HG03442 (cell line): ENCODE measurements around the gene PRSS22.

ENCODE experiments used
- ATAC-seq: cut with Tn5 transposase; IDR thresholded peaks from one replicate; pipeline ENCODE4 v1.9.1; 2021; ENCODE audit warnings: mild to moderate bottlenecking, moderate library complexity; ENCODE audit not compliant: unreplicated experiment

PRSS22 gene

DNA sequence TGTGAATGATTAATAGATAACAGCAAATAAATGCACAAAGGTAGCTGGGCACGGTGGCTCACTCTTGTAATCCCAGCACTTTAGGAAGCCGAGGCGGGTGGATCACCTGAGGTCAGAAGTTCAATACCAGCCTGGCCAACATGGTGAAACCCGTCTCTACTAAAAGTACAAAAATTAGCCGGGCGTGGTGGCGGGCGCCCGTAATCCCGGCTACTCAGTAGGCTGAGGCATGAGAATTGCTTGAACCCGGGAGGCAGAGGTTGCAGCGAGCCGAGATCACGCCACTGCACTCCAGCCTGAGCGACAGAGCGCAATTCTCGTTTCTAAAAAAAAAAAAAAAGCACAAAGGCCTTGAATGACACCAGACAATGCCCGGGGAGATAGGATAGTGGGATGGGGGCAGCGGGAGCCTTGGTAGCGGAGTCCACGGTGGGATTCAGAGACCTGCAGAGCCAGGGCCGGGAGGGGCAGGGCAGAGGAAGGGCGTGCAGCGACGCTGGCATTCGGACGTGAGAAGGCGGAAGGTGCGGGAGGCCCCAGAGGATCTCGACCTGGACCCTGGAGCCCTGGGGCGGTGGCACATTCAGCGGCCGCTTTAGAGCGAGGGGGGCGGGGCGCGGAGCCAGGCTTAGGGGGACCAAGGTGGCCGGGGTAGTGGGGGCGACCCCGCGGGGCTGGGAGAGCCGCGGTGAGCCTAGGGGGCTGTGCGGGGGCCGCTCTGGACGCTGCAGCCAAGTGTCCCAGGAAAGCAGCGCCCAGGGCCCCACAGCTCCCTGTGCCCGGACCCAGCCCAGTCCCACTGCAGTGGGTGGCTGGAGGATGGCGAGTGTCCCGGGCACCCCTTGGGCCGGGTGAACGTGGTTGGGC, 24.0 kb upstream of the PRSS22 start:
- peak; percentile 11 for ATAC-seq

DNA sequence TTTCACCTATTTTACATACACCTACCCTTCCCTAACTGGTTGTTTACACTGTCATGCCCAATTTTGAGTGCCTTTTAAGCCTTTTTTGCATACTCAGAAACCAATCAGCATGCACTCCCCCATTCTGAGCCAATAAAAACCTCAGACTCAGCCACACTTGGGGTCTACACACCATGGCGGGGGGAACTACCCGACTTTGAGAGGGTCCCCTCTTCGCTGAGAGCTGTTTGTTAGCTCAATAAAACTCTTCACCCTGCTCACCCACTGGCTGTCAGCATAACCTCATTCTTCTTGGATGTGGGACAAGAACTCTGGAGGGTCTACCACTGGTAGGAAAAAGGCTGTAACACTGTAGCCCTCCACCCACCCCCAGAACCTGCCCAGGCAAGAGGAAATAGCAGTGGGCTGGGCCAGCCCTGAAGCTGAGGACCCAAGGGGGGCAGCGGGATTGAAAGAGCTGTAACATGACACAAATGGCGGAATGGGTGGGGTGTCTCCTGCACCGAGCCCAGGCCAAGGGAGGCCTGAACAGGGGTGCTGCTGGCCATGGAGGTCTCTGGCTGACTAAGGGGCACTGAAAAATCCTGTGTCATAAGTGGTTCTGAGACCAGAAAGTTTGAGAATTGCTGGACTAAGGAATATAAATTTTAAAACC, 22.0 kb upstream of the PRSS22 start:
- no peak for ATAC-seq

DNA sequence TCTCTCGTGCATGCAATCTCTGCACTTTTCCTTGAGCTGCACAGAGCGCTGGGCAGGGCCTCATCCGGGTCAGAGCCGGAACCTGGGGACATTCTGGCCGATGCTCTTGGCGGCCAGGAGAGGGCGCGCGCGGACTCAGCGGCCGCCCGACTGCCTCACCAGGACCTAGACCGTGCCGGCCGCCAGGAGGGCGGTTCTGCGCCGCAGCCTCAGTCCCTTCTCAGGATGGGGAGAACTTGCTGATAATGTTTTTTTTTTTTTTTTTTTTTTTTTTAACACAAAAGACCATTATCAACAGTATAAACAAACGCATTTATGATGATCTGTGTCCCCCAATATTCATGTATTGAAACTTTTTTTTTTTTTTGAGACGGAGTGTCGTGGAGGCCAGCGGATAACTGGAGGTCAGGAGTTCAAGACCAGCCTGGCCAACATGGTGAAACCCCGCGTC, 17.0 kb upstream of the PRSS22 start:
- no peak for ATAC-seq

DNA sequence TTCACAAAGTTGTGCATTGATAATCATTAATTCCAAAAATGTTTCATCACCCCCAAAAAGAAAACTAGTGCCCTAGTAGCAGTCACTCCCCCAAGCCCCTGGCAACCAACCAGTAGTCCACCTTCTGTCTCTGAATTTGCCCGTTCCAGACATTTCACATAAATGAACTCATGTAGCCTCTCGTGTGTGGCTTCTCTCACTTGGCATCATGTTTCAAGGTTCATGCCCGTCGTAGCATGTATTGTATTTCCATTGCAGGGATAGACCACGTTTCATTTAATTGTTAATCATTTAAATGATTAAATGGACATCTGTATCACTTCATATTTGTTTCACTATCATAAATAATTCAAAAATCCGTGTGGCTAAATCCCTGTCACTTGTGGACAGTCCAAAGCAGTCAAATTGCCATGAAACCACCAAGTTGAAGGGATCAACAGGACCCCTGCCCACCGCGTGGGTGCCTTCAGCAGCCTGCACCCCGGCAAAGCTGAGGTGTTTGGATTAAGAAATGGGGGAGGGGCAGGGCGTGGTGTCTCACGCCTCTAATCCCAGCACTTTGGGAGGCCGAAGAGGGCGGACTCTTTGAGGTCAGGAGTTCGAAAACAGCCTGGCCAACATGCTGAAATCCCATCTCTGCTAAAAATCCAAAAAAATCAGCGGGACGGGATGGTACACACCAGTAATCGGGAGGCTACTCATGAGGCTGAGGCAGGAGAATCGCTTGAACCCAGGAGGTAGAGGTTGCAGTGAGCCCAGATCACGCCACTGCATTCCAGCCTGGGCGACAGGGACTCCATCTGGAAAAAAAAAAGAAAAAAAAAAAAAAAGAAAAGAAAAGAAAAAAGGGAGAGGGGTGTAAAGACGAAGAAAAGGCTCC, 16.3 kb upstream of the PRSS22 start:
- ATAC-seq, result no peak

DNA sequence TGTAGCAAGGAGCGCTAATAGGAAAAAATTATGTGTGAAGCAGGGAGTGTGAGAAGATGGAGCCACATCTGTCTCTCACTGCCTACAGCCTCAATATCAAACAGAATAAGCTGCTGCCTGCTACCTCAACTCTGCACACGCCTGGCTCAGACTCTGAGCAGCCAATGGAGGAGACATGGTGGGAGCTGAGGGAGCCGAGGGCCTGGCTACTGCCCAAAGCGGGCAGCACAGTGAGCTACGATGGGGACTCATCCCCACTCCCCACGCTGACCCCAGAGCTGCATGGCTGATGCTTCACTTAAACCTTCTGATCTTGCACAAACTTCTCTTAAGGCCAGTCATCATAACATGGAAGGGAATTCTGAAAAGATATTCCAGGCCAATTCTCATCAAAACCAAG, 14.0 kb upstream of the PRSS22 start:
- no peak for ATAC-seq

DNA sequence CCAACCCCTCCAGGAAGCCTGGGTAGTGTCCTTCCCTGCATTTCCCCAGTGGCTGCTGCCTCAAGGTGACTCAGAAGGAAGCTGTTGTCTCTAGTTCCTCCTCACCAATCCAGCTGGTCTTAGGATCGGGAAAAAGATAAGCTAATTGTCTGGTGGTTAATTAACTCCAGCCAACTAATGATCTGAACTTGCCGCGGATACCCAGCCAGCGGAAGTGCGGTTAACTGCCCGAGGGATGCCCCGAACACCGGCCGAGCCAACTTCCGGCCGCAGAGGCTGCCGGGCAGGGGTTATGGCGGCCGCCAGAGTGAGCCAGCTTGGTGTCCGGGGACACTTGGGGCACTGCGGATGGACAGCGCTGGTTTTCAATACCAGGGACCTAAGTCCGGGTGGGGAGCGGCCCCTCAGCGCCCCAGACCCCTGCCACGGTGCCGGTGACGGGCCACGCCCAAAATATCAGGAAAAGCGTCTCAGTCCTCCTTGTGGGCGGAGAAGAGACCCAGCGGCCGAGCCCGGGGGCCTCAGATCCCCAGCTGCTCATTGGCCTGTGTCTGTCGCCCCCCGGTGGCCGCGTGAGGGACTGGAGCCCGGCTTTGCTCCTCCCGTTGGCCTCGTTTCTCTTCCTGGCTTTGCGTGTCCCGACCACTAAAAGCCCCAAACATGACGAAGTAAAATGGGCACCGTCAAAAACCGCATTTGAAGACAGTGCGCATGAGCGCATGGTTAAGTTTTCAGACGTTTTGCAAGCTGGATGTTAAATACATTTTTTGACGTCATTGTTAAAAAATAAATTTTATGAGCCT, 10.2 kb upstream of the PRSS22 start:
- peak; percentile 90 for ATAC-seq

DNA sequence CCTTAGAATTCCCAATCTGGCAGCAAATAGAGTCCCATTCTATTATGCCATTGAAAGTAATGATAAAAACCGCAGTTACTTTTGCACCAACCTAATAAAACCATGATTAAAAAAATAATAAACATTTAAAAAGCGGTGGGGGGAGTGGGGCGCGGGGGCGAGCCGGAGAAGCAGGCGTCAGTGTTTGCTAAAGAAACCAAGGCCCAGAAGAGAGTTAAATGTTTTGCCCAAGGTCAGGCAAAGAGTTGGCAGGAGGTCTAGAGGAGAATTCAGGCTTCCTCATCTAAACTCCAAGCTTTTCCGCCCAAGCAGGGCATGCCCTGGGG, 9.7 kb upstream of the PRSS22 start:
- no peak for ATAC-seq

DNA sequence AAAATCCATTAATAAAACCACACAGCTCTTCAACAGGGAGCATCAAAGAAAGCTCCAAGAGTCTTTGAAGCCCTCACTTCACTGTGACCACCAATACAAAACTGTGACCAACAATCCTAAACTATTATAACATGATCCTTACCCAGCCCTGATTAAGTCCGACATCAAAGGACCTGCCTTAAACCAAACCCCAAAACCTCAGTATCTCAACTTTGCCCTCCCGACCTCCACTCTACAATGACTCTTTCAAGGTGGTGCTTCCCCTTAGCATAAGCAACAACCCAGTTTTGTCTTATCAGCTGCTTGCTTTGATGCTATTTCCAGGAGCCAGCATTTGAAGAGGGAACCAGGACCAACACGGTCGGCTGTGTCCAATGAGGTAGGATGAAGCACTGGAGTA, 8.5 kb upstream of the PRSS22 start:
- ATAC-seq, result no peak

DNA sequence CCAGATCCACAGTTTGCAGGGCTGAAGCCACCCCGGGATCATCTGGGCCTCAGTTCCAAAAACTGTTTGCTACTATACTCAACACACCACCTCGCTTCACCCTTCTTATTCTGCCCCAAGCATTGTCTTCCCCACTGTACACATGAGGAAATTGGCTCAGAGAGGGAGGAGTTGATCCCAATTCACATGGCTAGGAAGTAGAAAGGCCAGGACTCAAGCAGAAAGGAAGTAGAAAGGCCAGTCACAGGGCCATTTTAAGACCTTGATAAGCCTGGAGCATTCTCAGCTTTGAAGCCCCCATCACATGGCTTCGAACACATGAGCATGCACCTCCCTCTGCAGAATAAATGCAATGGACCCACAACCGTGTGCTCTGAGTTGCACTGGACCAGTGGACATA, 7.7 kb upstream of the PRSS22 start:
- no peak for ATAC-seq

DNA sequence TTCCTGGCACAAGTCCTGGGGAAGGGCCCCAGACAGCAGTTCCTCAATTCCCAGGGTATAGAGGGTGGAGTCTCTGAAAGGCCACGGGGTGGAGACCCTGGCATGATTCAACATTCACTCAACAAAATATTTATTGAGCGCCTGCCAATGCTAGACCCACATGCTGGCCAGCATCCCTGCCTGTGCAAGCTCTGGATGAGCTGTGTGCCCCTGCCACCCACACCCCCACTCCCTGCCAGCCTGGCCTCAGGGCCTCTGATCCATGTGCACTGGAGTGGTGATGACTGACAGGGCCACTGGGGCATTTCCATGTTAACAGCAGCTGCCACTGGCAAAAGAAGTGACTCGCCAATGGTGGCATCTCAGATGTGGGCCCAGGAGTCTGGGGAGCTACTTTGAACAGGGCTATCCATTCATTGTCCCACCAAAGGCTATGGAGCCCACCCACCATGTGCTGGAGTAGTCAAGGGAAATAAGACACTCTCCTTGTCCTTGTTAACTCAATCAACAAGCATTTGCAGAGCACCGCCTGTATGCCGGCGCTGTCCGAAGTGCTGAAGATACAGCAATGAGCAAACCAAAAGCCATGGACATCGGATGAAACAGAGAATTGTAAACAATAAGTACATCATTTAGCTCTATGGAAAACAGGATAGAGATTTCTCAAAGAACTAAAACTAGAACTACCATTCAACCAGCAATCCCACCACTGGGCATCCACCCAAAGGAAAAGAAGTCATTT, 3.0 kb upstream of the PRSS22 start:
- ATAC-seq, result no peak

DNA sequence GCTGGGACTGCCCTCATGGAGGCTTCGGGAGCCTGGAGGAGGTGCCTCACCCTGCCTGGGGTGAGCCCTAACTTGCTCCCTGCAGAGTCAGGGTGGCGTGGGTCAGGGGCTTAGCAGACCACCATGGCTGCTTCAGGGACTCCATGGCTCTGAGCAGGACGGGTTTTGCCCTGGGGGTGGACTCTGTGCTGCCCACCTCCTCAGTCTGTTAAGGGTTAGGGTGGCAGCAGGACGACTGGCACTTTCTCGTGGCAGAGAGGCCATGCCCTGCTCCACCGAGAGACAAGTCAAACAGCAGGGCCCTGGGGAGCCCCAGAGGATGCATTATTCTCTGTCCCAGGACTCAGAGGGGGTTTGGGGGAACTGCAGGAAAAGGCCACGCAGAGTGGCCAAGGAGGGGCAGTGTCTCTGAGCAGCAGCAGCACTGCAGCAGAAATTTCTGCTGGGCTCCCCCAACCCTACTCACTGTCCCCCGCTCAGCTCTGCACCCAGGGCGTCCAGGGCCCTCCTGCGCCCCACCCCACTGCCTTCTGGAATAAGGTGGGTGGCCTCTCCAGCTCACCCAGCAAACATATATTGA, 1.8 kb upstream of the PRSS22 start:
- no peak for ATAC-seq

DNA sequence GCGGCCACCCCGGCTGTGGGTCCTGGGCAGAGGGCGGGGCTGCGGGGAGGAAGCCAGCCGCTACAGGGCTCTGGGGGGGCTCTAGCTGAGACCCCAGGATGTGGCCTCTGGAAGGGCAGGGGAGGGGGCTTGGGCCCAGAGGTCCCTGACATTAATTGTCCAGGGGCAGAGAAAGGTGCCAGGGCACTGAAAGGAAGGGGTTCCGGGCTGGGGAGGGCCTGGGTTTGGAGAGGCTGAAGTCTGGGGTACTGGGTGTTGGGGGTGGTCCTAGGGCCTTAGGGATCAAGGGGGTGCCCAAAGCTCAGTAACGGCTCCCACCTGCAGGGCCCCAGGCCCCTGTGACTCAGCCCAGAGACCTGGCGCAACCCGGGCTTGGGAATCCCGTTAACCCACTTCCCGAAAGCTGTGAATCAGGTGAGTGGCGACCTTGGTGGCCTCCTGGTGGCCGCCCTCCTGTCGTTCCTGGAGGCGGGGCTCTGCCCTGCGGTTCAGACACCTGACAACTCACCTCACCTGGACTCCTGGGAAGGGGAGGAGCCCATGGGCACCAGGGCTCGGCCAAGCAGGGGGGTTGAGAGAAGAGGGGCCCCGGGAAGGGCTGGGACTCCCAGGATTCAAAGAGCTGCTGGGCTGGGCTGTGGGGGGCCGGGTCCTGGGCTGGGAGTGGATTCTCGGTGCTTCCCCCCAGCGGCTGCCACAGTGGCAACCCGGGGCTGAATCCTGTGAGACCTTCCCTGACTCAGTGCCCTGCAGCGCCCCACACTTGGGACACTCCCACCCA, 465 bp upstream of the PRSS22 start:
- no peak for ATAC-seq

DNA sequence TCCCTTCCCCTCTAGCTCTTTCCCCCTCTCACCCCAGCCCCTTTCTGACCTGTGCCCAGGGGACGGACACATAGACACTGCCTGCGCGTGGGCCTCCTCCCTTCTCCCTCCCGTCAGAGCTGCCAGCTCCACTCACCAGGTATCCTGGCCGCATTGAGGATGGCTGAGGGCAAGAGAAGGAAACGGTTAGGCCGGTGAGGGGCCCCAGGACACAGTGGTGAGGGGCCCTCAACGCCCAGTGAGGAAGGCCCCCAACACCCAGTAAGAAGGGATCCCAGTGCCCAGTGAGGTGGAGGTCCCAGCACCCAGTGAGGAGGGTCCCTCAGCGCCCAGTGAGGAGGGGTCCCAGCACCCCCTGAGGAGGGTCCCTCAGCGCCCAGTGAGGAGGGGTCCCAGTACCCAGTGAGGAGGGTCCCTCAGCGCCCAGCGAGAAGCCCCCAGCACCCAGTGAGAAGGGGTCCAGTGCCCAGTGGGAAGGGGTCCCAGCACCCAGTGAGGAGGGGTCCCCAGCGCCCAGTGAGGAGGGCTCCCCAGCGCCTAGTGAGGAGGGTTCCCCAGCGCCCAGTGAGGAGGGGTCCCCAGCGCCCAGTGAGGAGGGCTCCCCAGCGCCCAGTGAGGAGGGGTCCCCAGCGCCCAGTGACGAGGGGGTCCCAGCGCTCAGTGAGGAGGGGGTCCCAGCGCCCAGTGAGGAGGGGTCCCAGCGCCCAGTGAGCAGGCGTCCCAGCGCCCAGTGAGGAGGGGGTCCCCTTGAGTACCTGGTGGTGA, 1.1 kb downstream of the PRSS22 start:
- ATAC-seq, result no peak

DNA sequence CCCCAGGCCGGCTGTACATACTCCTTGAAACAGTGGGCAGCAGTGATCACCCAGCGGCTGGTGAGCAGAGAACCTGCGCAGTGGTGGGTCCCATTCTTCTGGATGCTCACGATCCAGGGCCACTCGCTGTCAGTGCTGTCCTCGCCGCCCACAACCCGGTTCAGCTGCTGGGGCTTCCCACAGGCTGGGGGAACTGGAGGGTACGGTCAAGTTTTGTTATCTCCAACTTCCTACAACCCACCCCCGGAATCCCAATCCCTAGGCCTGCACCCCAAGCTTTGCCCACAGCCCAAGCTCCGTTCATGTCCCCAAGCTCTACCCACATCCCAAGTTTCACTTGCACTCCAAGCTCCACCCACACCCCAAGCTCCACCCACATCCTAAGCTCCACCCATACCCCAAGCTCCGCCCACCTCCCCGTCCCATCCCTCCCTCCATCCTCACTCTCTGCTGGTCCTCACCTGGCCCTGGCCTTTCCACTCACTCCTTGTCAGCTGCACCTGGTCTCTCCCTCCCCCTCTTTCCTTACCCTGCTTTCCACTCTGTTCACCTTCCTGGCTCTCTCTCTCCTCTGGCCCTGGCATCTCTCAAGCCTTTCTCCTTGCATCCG, 1.8 kb downstream of the PRSS22 start:
- ATAC-seq, result no peak

DNA sequence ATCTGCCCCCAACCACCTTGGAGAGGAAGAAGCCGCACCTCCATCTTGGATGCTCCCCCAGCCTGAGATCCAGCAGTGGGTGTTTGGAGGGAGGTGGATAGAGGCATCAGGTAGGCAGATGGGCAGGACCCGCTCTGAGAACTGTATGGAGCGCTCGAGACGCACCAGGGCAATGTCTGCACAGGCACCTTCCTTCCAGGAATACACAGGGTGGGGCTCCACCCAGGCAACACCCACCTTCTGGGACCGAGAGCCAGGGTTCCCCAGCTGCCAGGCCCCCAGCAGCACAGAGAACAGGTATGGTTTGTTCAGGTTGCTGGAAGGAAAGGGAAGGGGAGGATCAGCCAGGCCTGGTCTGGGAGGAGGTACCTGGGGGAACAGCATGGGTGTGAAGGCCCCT, 2.4 kb downstream of the PRSS22 start:
- ATAC-seq, result no peak

DNA sequence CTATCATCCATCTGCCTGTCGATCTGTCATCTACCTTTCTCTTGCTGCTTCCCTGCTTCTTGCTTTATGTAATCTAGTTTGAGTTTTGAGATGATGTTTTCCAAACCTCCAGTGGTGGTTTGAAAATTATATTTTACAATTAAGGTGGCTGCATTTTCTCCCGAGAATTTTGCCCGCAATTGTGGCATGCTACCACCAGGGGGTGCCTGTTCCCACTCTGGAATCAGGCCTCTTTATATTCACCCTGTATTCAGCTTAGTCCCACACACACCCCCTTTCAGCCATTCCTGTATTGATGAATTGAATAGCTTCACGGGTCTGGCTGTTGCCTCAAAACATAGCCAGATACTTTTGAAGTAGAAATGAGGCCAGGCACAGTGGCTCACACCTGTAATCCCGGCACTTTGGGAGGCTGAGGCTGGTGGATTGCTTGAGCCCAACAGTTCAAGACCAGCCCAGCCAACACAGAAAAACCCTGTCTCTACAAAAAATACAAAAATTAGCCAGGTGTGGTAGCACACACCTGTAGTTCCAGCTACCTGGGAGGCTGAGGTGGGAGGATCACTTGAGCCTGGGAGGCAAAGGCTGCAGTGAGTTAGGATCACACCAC, 3.2 kb downstream of the PRSS22 start:
- ATAC-seq, result no peak

DNA sequence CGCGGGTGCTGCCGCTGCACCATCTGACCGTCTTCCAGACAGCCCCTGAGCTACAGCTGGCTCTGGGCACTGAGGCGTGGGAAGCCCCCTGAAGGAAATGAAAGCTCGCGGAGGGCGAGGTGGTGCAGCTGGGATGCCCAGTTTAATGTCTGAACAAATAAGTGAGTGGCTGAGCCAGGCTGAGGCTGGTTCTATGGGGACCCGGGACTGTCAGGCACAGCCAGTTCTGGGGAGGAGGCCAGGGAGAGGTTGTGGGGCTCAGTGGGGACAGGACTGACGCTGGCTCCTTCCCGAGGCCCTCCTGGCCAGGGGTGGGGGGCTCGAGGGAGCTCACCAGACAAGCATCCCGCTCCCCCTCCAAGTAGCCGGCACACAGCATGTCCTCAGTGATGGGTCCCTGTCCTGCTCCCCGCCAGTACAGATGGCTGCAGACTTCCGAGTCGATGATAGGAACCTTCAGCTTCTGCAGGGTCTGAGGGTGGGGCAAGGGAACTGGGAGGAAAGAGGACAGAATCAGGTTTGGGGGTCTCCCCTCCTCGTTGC, 4.4 kb downstream of the PRSS22 start:
- ATAC-seq, result no peak
